Ishikawa (cell line): ENCODE results near the gene CC2D2A.

Experiments used
- MAX ChIP-seq: IDR thresholded peaks from 2 replicates; pipeline ENCODE4 v1.6.1; 2012
- RAD21 ChIP-seq: IDR thresholded peaks from 2 replicates; pipeline ENCODE4 v1.6.1; 2012; ENCODE audit warnings: low read depth
- REST ChIP-seq: IDR thresholded peaks from 2 replicates; pipeline ENCODE4 v1.6.1; 2012; ENCODE audit warnings: low read depth, mild to moderate bottlenecking
- TAF1 ChIP-seq: IDR thresholded peaks from 2 replicates; pipeline ENCODE4 v1.6.1; 2012; ENCODE audit warnings: low read depth, mild to moderate bottlenecking
- TEAD4 ChIP-seq: IDR thresholded peaks from 2 replicates; pipeline ENCODE4 v1.6.1; 2012
- ZBTB7A ChIP-seq: IDR thresholded peaks from 2 replicates; pipeline ENCODE4 v1.6.1; 2012; ENCODE audit warnings: low read depth

- TF ChIP-seq TEAD4 (no peak), RAD21 (peak; percentile 79), REST (no peak), ZBTB7A (no peak), MAX (no peak), TAF1 (no peak)
These were observed 12.1 kb upstream of the CC2D2A start for GRCh38 chr4:15457406-15458201.
